Body of pancreas (tissue), 4 donors: Measurements from ENCODE around the gene PICK1. TPM values are rescaled to one million over a fixed set of nuclear protein-coding genes. Genes with fewer than 3 reads are reported as not detected.
A peak's percentile ranks its signal among the peaks of the same experiment; 100 is the strongest.

Source experiments
- ATAC-seq: fragments of 150-250 bp; one replicate; pipeline ENCODE4 v1.9.1; 2016
- DNase-seq, 4 donors: peaks; one replicate each; pipeline ENCODE4 v3.0.0-alpha.2; 2019
- H3K27ac ChIP-seq, 4 donors: fragments of 200-600 bp; sonication (generic); 1 replicate in 3 of 4; 2 replicates in 1 of 4; pipeline versions ENCODE4 v1.5.1 to v1.6.1; 2016 to 2019; ENCODE audit warnings: mild to moderate bottlenecking in 1 of 4, mixed read lengths in 1 of 4, moderate library complexity in 1 of 4
- H3K27me3 ChIP-seq, 2 donors: fragments of 200-600 bp; sonication (generic); one replicate each; pipeline ENCODE4 v1.6.0; 2016; ENCODE audit warnings: mild to moderate bottlenecking in 1 of 2
- H3K36me3 ChIP-seq, 2 donors: fragments of 200-600 bp; sonication (generic); replicated peaks in 1 of 2; 2 replicates each; pipeline ENCODE4 v1.5.1; 2016; ENCODE audit warnings: low read depth in 2 of 2; ENCODE audit not compliant: insufficient read depth in 1 of 2
- H3K4me1 ChIP-seq: fragments of 200-600 bp; sonication (generic); one replicate; pipeline ENCODE4 v1.6.0; 2016
- H3K4me3 ChIP-seq, 2 donors: fragments of 200-600 bp; sonication (generic); 1 replicate in 1 of 2; 2 replicates in 1 of 2; pipeline ENCODE4 v1.5.1; 2016 to 2019
- H3K9me3 ChIP-seq, 3 donors: fragments of 200-600 bp; sonication (generic); 1 replicate in 2 of 3; 2 replicates in 1 of 3; pipeline ENCODE4 v1.5.1; 2016
- POLR2A ChIP-seq, 3 donors: fragments of 450-650 bp; IDR thresholded peaks; one replicate each; pipeline ENCODE4 v1.6.1; 2016; ENCODE audit warnings: antibody characterized with exemption in 3 of 3, mild to moderate bottlenecking in 2 of 3
- WGBS, 2 donors: methylation state at CpG; one replicate each; pipeline ENCODE4 v1.1.5; 2017; 5-methylcytosine and 5-hydroxymethylcytosine counted together
- intact Hi-C: fragments of 100-400 bp; cut with DNase I; formaldehyde crosslinking; loops from one replicate; pipeline ENCODE4 v1.15.1; 2023
- total RNA-seq, 2 donors: library from RNA; depleted of rRNA; stranded (reverse); fragments of >200 nt; gene quantifications; one replicate each; pipeline ENCODE4 v1.1.0, GENCODE V29; 2016
- TF ChIP-seq, protein P1 (sequence below), 7 experiments: fragments of 450-650 bp in 4 of 7; fragments of 200-600 bp in 3 of 7; sonication (generic) in 3 of 7; IDR thresholded peaks; one replicate each; pipeline ENCODE4 v1.5.1; 2016 to 2019; ENCODE audit warnings: antibody characterized with exemption in 7 of 7

PICK1 gene
- total RNA-seq, 2 donors from 2014 or later = 39.7 to 52.4 TPM

- WGBS, 2 donors = 33 to 34% methylated on average over 25 to 32 of the region's 33 CpGs
- ATAC-seq = peak; percentile 86
- TF ChIP-seq, protein P1, sequence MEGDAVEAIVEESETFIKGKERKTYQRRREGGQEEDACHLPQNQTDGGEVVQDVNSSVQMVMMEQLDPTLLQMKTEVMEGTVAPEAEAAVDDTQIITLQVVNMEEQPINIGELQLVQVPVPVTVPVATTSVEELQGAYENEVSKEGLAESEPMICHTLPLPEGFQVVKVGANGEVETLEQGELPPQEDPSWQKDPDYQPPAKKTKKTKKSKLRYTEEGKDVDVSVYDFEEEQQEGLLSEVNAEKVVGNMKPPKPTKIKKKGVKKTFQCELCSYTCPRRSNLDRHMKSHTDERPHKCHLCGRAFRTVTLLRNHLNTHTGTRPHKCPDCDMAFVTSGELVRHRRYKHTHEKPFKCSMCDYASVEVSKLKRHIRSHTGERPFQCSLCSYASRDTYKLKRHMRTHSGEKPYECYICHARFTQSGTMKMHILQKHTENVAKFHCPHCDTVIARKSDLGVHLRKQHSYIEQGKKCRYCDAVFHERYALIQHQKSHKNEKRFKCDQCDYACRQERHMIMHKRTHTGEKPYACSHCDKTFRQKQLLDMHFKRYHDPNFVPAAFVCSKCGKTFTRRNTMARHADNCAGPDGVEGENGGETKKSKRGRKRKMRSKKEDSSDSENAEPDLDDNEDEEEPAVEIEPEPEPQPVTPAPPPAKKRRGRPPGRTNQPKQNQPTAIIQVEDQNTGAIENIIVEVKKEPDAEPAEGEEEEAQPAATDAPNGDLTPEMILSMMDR (IDR thresholded peaks at IDR 0.05) = no peak
- TF ChIP-seq POLR2A (IDR thresholded peaks at IDR 0.05) = no peak
- H3K4me1 ChIP-seq = peaks cover 21% of the 10 kb centered on the region
- intact Hi-C loops = no loop called here
- no peak overlapping the region for H3K4me3 ChIP-seq
- H3K9me3 ChIP-seq = no peaks in the 10 kb centered on the region
- H3K27me3 ChIP-seq = no peaks in the 10 kb centered on the region
- DNase-seq = peak; percentile 65 to 82 (median 80)
- no peaks in the 10 kb centered on the region for H3K36me3 ChIP-seq
- peak overlapping the region; percentile 36 to 83 (median 82) for H3K27ac ChIP-seq
Observed at GRCh38 chr22:38016182-38017151, 40.7 kb upstream of the PICK1 start.

- Histone ChIP-seq H3K27ac (peak overlapping the region; percentile 36 to 83 (median 82)), H3K9me3 (no peaks in the 10 kb centered on the region), H3K4me1 (peaks cover 21% of the 10 kb centered on the region), H3K4me3 (no peak overlapping the region), H3K27me3 (no peaks in the 10 kb centered on the region), H3K36me3 (no peaks in the 10 kb centered on the region)
- intact Hi-C loops = no loop called here
- TF ChIP-seq POLR2A (IDR thresholded peaks at IDR 0.05) = no peak
- TF ChIP-seq, protein P1 (IDR thresholded peaks at IDR 0.05) = no peak
- peak; percentile 59 to 79 (median 71) for DNase-seq
- 45 to 48% methylated on average over 5 to 7 of the region's 7 CpGs for WGBS, 2 donors
- ATAC-seq = peak; percentile 45
Observed at GRCh38 chr22:38017272-38017920, 39.8 kb upstream of the PICK1 start.

DNA sequence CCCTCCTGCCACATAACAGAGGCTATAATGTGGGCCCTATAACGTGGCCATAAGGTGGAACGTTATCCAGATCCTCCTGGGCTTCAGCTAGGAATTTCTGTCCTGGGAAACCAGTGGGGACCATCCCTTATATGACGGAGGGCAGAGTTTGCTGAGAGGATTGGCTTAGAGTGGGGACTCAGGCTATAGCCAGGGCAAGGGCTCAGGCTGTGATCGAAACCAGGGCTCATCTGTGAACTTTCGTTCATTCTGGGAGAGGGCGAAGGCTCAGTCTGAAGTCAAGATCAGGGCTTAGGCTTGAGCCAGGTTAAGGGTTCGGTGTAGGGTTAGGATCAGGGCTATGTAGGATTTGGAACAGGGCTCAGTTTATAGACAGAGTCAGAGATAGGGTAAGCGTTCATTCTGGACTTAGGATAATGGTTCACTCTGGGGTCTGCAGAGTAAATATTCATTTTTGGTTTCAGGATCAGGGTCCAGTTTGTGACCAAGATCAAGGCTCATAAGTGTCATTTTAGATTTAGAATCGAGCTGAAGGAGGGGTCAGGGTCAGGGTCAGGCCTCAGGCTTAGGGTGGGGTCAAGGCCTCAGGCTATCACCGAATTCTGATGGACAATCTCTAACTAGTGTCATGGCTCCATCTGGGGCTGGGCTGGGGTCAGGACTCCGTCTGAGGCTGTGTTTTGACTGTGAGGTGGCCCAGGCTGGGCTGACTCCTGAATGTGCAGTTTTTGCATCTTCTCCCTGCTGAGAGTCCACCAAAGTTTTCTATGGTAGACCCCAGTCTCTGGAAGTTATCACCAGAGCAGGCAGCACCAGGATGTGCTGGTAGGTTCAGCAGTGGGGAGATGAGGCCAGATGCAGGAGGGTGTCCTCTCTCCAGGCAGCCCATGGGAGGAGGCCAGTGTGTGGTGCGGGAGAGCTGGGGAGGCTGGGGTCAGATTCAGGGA, 39.0 kb upstream of the PICK1 start:
- intact Hi-C loops = no loop called here
- ATAC-seq (no peak), DNase-seq (no peak)
- TF ChIP-seq, protein P1 (IDR thresholded peaks at IDR 0.05) = no peak
- TF ChIP-seq POLR2A (IDR thresholded peaks at IDR 0.05) = no peak
- WGBS, 2 donors = 84 to 85% methylated on average over 11 to 12 of the region's 12 CpGs
- Histone ChIP-seq H3K36me3 (no peaks in the 10 kb centered on the region), H3K4me3 (no peak overlapping the region), H3K27me3 (no peaks in the 10 kb centered on the region), H3K4me1 (peaks cover 21% of the 10 kb centered on the region), H3K27ac (peak overlapping the region in 3 of 4 donors; percentile 81 to 83 (median 83)), H3K9me3 (no peaks in the 10 kb centered on the region)

DNA sequence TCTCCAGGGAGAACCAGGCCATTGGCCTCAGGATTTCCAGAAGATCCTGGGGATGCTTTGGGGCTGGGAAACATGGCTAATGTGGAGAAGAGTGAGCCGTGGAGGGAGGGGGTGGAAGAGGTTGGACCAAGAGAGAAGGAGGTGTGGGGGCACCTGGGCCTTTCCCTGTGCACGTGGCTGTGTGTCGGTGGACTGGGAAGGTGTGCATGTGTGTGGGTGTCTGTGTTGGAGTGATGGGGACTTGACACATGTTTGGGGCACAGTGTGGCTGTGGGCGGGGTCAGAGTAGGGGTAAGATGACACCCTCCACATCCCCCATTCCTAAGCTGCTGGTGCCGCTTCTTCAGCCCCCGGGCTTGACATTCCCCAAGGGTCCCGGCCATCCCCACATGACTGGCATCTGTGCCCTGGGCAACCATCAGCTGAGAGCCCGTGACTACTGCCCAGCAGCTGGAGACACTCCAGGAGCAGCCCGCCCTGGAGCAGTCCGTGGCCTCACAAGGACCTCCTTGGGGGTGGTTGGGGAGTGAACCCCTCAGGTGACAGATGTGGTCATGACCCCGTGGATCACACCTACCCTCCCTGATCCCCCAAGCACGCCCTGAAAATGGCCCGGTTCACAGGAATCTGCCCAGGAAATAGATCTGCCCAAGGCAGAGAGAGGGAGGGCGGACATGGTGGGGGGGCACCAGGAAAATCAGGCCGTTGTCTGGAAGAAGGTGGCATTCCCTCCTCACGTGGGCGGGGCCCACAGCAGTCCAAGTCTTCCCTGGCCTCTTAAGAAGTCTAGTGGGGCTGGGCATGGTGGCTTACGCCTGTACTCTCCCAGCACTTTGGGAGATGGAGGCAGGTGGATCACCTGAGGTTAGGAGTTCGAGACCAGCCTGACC, 38.0 kb upstream of the PICK1 start:
- WGBS, 2 donors = 83 to 90% methylated on average over 15 to 19 of the region's 19 CpGs
- Histone ChIP-seq H3K27ac (no peak overlapping the region), H3K9me3 (no peaks in the 10 kb centered on the region), H3K4me3 (no peak overlapping the region), H3K4me1 (peaks cover 21% of the 10 kb centered on the region), H3K27me3 (no peaks in the 10 kb centered on the region), H3K36me3 (no peaks in the 10 kb centered on the region)
- ATAC-seq (no peak), DNase-seq (no peak)
- intact Hi-C loops = no loop called here
- TF ChIP-seq, protein P1 (IDR thresholded peaks at IDR 0.05) = no peak
- TF ChIP-seq POLR2A (IDR thresholded peaks at IDR 0.05) = no peak
